Endodermal cell (in vitro differentiated cells): ENCODE data around the gene FOXP4. TPM values are rescaled to one million over a fixed set of nuclear protein-coding genes. Genes with fewer than 3 reads are reported as not detected.

Source experiments
- DNase-seq: peaks from one replicate; pipeline ENCODE4 v3.0.0-alpha.2; 2017
- H3K27ac ChIP-seq: 2 replicates; pipeline ENCODE4 v1.5.1; 2013; ENCODE audit warnings: mild to moderate bottlenecking, low read depth, low read length, moderate library complexity
- H3K27me3 ChIP-seq: 2 replicates; pipeline ENCODE4 v1.6.1; 2013; ENCODE audit warnings: mild to moderate bottlenecking, low read length, moderate library complexity; ENCODE audit not compliant: insufficient read depth, control insufficient read depth, poor library complexity, severe bottlenecking
- H3K36me3 ChIP-seq: 2 replicates; pipeline ENCODE4 v1.7.0; 2013; ENCODE audit warnings: mild to moderate bottlenecking, low read length, moderate library complexity; ENCODE audit not compliant: control insufficient read depth, insufficient read depth
- H3K4me1 ChIP-seq: one replicate; pipeline ENCODE4 v1.7.0; 2013; ENCODE audit warnings: low read length; ENCODE audit not compliant: control insufficient read depth, insufficient read depth
- H3K4me3 ChIP-seq: 2 replicates; pipeline ENCODE4 v1.5.1; 2013; ENCODE audit warnings: mild to moderate bottlenecking, low read length, moderate library complexity
- H3K9ac ChIP-seq: 2 replicates; pipeline ENCODE4 v1.6.1; 2013; ENCODE audit warnings: mild to moderate bottlenecking, low read length, moderate library complexity; ENCODE audit not compliant: poor library complexity, severe bottlenecking; ENCODE audit errors: extremely low read depth
- H3K9me3 ChIP-seq: 2 replicates; pipeline ENCODE4 v1.6.1; 2013; ENCODE audit warnings: mild to moderate bottlenecking, low read length, moderate library complexity; ENCODE audit not compliant: control insufficient read depth
- H3K27ac Mint-ChIP-seq: 2 replicates; pipeline ENCODE4 v1.8.0; 2020; ENCODE audit warnings: mixed read lengths
- H3K27me3 Mint-ChIP-seq: 2 replicates; pipeline ENCODE4 v1.8.0; 2021; ENCODE audit warnings: mild to moderate bottlenecking, mixed read lengths; ENCODE audit not compliant: insufficient read depth
- H3K36me3 Mint-ChIP-seq: 2 replicates; pipeline ENCODE4 v1.8.0; 2020; ENCODE audit warnings: low read depth, mixed read lengths
- H3K4me1 Mint-ChIP-seq: 2 replicates; pipeline ENCODE4 v1.8.0; 2020; ENCODE audit warnings: mixed read lengths
- H3K4me3 Mint-ChIP-seq: 2 replicates; pipeline ENCODE4 v1.8.0; 2020; ENCODE audit warnings: mild to moderate bottlenecking, moderate library complexity, mixed read lengths
- H3K9me3 Mint-ChIP-seq: 2 replicates; pipeline ENCODE4 v1.8.0; 2020; ENCODE audit warnings: mild to moderate bottlenecking, mixed read lengths
- CTCF ChIP-seq: fragments of 200-600 bp; sonication (generic); conservative IDR thresholded peaks from 2 replicates; pipeline ENCODE4 v1.5.0; 2021; ENCODE audit warnings: antibody characterized with exemption, mild to moderate bottlenecking
- WGBS, 2 experiments: methylation state at CpG; one replicate each; pipeline versions ENCODE4 v1.1.5 to v1.1.7; 2013; ENCODE audit warnings: missing lambda C conversion rate in 2 of 2, mixed read lengths in 1 of 2; ENCODE audit not compliant: insufficient coverage in 1 of 2, insufficient read length in 1 of 2; 5-methylcytosine and 5-hydroxymethylcytosine counted together
- total RNA-seq, 2 donors: library from RNA; stranded (reverse); fragmentation: NEBNext Ultra II Directional in 1 of 2; extraction: Animal tissue kit (Norgen Biotek cat#: 25700) in 1 of 2; gene quantifications; 2 replicates in 1 of 2; 3 replicates in 1 of 2; pipeline ENCODE4 v1.2.1, GENCODE V29; 2021

Gene FOXP4
- total RNA-seq, 2 donors from 2014 or later = 44.4 to 47.7 TPM

- Histone ChIP-seq H3K9me3 (no peaks in the 10 kb centered on the region), H3K27ac (no peak overlapping the region), H3K27me3 (peaks cover 56% of the 10 kb centered on the region), H3K4me1 (peaks cover 2% of the 10 kb centered on the region), H3K36me3 (no peaks in the 10 kb centered on the region), H3K4me3 (peak overlapping the region; percentile 85), H3K9ac (no peak overlapping the region)
- H3K4me1 Mint-ChIP-seq = peaks cover 18% of the 10 kb centered on the region
- no peaks in the 10 kb centered on the region for H3K9me3 Mint-ChIP-seq
- DNase-seq = peak; percentile 81
- H3K4me3 Mint-ChIP-seq = peak overlapping the region; percentile 80
- H3K36me3 Mint-ChIP-seq = peaks cover 10% of the 10 kb centered on the region
- TF ChIP-seq CTCF = no peak
- H3K27me3 Mint-ChIP-seq = peaks cover 75% of the 10 kb centered on the region
- H3K27ac Mint-ChIP-seq = peak overlapping the region; percentile 70
- WGBS, 2 experiments = 6 to 13% methylated on average over 20 to 54 of the region's 54 CpGs
These were observed 91.2 kb downstream of the FOXP4 start for GRCh38 chr6:41637194-41638001.

GRCh38 chr6:41638002-41638934, 92.1 kb downstream of the FOXP4 start, which contains the start of gene MDFI:
TSS of gene MDFI (plus strand) at chr6:41638468. CDS start at chr6:41638750, 282 bp downstream.
- Histone ChIP-seq H3K27ac (peak within 1 kb of the TSS; percentile 12), H3K4me3 (peak within 1 kb of the TSS; percentile 85), H3K36me3 (no peaks in the 10 kb centered on the region), H3K27me3 (peaks cover 51% of the 10 kb centered on the region), H3K9me3 (no peaks in the 10 kb centered on the region), H3K4me1 (peaks cover 4% of the 10 kb centered on the region), H3K9ac (peak within 1 kb of the TSS; percentile 24)
- H3K36me3 Mint-ChIP-seq = peaks cover 10% of the 10 kb centered on the region
- peaks cover 25% of the 10 kb centered on the region for H3K4me1 Mint-ChIP-seq
- peak within 1 kb of the TSS; percentile 80 for H3K4me3 Mint-ChIP-seq
- H3K27ac Mint-ChIP-seq = peak within 1 kb of the TSS; percentile 70
- H3K27me3 Mint-ChIP-seq = peaks cover 67% of the 10 kb centered on the region
- no peaks in the 10 kb centered on the region for H3K9me3 Mint-ChIP-seq
- 0% methylated on average over 18 to 86 of the region's 86 CpGs for WGBS, 2 experiments
- DNase-seq = peak; percentile 88
- TF ChIP-seq CTCF = no peak
